IMR-90 (cell line): ENCODE data around the gene PTPRS. TPM values are rescaled to one million over a fixed set of nuclear protein-coding genes. Genes with fewer than 3 reads are reported as not detected.

ENCODE experiments used
- ATAC-seq: fragments of 200-7000 bp; cut with Tn5 transposase; 2 replicates; pipeline ENCODE4 v1.9.1; 2020; ENCODE audit warnings: low read depth, mild to moderate bottlenecking, moderate library complexity
- BruUV-seq: library from RNA; stranded (reverse); fragments of 400-500 nt; replicated peaks from 2 replicates; lab custom pipeline; 2021; lab: Mats Ljungman, UMichigan
- CTCF ChIA-PET: fragments of 300-600 bp; formaldehyde crosslinking; extraction: SDS; loops from one replicate; lab custom pipeline; 2021; ENCODE audit warnings: antibody characterized with exemption; lab: Yijun Ruan, JAX
- POLR2A ChIA-PET: fragments of 300-600 bp; sonication (Branson Sonifier 250); formaldehyde crosslinking; loops from one replicate; lab custom pipeline; 2022; ENCODE audit warnings: antibody characterized with exemption; ENCODE audit not compliant: unreplicated experiment; lab: Charles Lee
- DNase-seq: peaks from one replicate; pipeline ENCODE4 v3.0.0; 2013
- H2AFZ ChIP-seq: replicated peaks from 2 replicates; pipeline ENCODE3; 2013; ENCODE audit warnings: low read length, mild to moderate bottlenecking; ENCODE audit not compliant: poor library complexity
- H2AK5ac ChIP-seq: 2 replicates; pipeline ENCODE4 v1.6.1; 2013; ENCODE audit warnings: low read depth, low read length, inconsistent platforms
- H2AK9ac ChIP-seq: replicated peaks from 2 replicates; pipeline ENCODE3; 2013; ENCODE audit warnings: mild to moderate bottlenecking, low read depth, low read length, moderate library complexity; ENCODE audit not compliant: poor library complexity
- H2BK120ac ChIP-seq: 2 replicates; pipeline ENCODE4 v1.6.1; 2013; ENCODE audit warnings: low read depth, low read length, inconsistent platforms
- H2BK15ac ChIP-seq: 3 replicates; pipeline ENCODE4 v1.6.1; 2013; ENCODE audit warnings: low read depth, low read length, inconsistent platforms
- H2BK20ac ChIP-seq: 2 replicates; pipeline ENCODE4 v1.6.1; 2013; ENCODE audit warnings: low read depth, mild to moderate bottlenecking, inconsistent platforms, low read length, moderate library complexity
- H2BK5ac ChIP-seq: 2 replicates; pipeline ENCODE4 v1.6.1; 2013; ENCODE audit warnings: mild to moderate bottlenecking, low read depth, low read length, inconsistent platforms; ENCODE audit not compliant: poor library complexity, severe bottlenecking
- H3K14ac ChIP-seq: replicated peaks from 2 replicates; pipeline ENCODE4 v1.6.1; 2013; ENCODE audit warnings: low read depth, low read length, inconsistent platforms
- H3K18ac ChIP-seq: 2 replicates; pipeline ENCODE4 v1.6.1; 2013; ENCODE audit warnings: low read depth, low read length, control low read depth
- H3K23ac ChIP-seq: 2 replicates; pipeline ENCODE4 v1.6.1; 2013; ENCODE audit warnings: low read depth, low read length, inconsistent platforms
- H3K27ac ChIP-seq: 2 replicates; pipeline ENCODE4 v1.5.1; 2013; ENCODE audit warnings: mild to moderate bottlenecking, control low read depth, low read length; ENCODE audit not compliant: insufficient read depth
- H3K27me3 ChIP-seq: 2 replicates; pipeline ENCODE4 v1.6.1; 2013; ENCODE audit warnings: low read length; ENCODE audit not compliant: control insufficient read depth, insufficient read depth
- H3K36me3 ChIP-seq: 2 replicates; pipeline ENCODE4 v1.6.1; 2013; ENCODE audit warnings: low read length, mixed read lengths; ENCODE audit not compliant: control insufficient read depth, insufficient read depth
- H3K4ac ChIP-seq: 2 replicates; pipeline ENCODE4 v1.6.1; 2013; ENCODE audit warnings: low read depth, low read length, inconsistent platforms
- H3K4me1 ChIP-seq: 2 replicates; pipeline ENCODE4 v1.6.1; 2013; ENCODE audit warnings: low read length, mixed read lengths; ENCODE audit not compliant: control insufficient read depth, insufficient read depth
- H3K4me2 ChIP-seq: 2 replicates; pipeline ENCODE4 v1.6.1; 2013; ENCODE audit warnings: low read depth, mild to moderate bottlenecking, control low read depth, low read length, moderate library complexity
- H3K4me3 ChIP-seq: 2 replicates; pipeline ENCODE4 v1.5.1; 2013; ENCODE audit warnings: low read depth, mild to moderate bottlenecking, control low read depth, low read length, moderate library complexity; ENCODE audit not compliant: insufficient read depth
- H3K56ac ChIP-seq: 2 replicates; pipeline ENCODE4 v1.6.1; 2013; ENCODE audit warnings: low read length, inconsistent platforms; ENCODE audit not compliant: insufficient read depth; ENCODE audit errors: extremely low read depth
- H3K79me1 ChIP-seq, 2 experiments: 2 replicates each; pipeline ENCODE4 v1.6.1; 2013; ENCODE audit warnings: low read length in 2 of 2, inconsistent platforms in 1 of 2, low read depth in 1 of 2
- H3K9ac ChIP-seq: 2 replicates; pipeline ENCODE4 v1.6.1; 2013; ENCODE audit warnings: low read depth, low read length, control low read depth
- H3K9me1 ChIP-seq: 2 replicates; pipeline ENCODE4 v1.6.1; 2013; ENCODE audit warnings: low read length, inconsistent platforms; ENCODE audit not compliant: insufficient read depth
- H3K9me3 ChIP-seq: 2 replicates; pipeline ENCODE4 v1.6.1; 2013; ENCODE audit warnings: low read length; ENCODE audit not compliant: control insufficient read depth, insufficient read depth
- H4K20me1 ChIP-seq: 2 replicates; pipeline ENCODE4 v1.6.1; 2013; ENCODE audit warnings: low read length, inconsistent platforms; ENCODE audit not compliant: insufficient read depth
- H4K5ac ChIP-seq: 2 replicates; pipeline ENCODE4 v1.6.1; 2013; ENCODE audit warnings: mild to moderate bottlenecking, low read depth, low read length, control low read depth
- H4K8ac ChIP-seq, 2 experiments: 2 replicates each; pipeline ENCODE4 v1.6.1; 2013; ENCODE audit warnings: low read depth in 2 of 2, low read length in 2 of 2, control low read depth in 1 of 2, inconsistent platforms in 1 of 2
- H4K91ac ChIP-seq: 2 replicates; pipeline ENCODE4 v1.6.1; 2013; ENCODE audit warnings: low read depth, low read length, inconsistent platforms; ENCODE audit not compliant: insufficient read depth
- BHLHE40 ChIP-seq: fragments of 150-350 bp; IDR thresholded peaks from 2 replicates; pipeline ENCODE4 v1.6.1; 2016; ENCODE audit warnings: mild to moderate bottlenecking, low read depth, low read length
- CEBPB ChIP-seq: IDR thresholded peaks from 2 replicates; pipeline ENCODE4 v1.6.1; 2012; ENCODE audit warnings: low read depth, low read length, improper control_type of control experiment
- CHD1 ChIP-seq: IDR thresholded peaks from 2 replicates; pipeline ENCODE4 v1.6.1; 2012; ENCODE audit warnings: low read depth, low read length, improper control_type of control experiment
- FOS ChIP-seq: fragments of 150-350 bp; IDR thresholded peaks from 2 replicates; pipeline ENCODE4 v1.6.1; 2016; ENCODE audit warnings: low read depth, low read length
- MAFK ChIP-seq: IDR thresholded peaks from 2 replicates; pipeline ENCODE4 v1.6.1; 2012; ENCODE audit warnings: low read depth, low read length, improper control_type of control experiment
- MAZ ChIP-seq: IDR thresholded peaks from 2 replicates; pipeline ENCODE4 v1.6.1; 2012; ENCODE audit warnings: low read depth, mild to moderate bottlenecking, low read length, improper control_type of control experiment, moderate library complexity, borderline replicate concordance
- MXI1 ChIP-seq: IDR thresholded peaks from 2 replicates; pipeline ENCODE4 v1.6.1; 2012; ENCODE audit warnings: low read depth, mild to moderate bottlenecking, low read length, moderate library complexity, borderline replicate concordance
- NFE2L2 ChIP-seq: fragments of 150-350 bp; IDR thresholded peaks from 2 replicates; pipeline ENCODE4 v1.6.1; 2016; ENCODE audit warnings: low read depth, mild to moderate bottlenecking, low read length
- RAD21 ChIP-seq: IDR thresholded peaks from 2 replicates; pipeline ENCODE4 v1.6.1; 2012; ENCODE audit warnings: low read length, improper control_type of control experiment
- RCOR1 ChIP-seq: IDR thresholded peaks from 2 replicates; pipeline ENCODE4 v1.6.1; 2012; ENCODE audit warnings: mild to moderate bottlenecking, low read length, improper control_type of control experiment; ENCODE audit not compliant: insufficient replicate concordance
- RFX5 ChIP-seq: IDR thresholded peaks from 2 replicates; pipeline ENCODE4 v1.8.0; 2012; ENCODE audit warnings: low read depth, mild to moderate bottlenecking, low read length, moderate library complexity
- SMC3 ChIP-seq: fragments of 150-350 bp; IDR thresholded peaks from 2 replicates; pipeline ENCODE4 v1.6.1; 2016; ENCODE audit warnings: low read depth, mild to moderate bottlenecking, antibody characterized with exemption, low read length, moderate library complexity
- WGBS, 2 experiments: methylation state at CpG; one replicate each; pipeline versions ENCODE4 v1.1.5 to v1.1.7; 2013; ENCODE audit warnings: missing lambda C conversion rate in 2 of 2; ENCODE audit not compliant: insufficient read length in 1 of 2; ENCODE audit errors: extremely low coverage in 2 of 2; 5-methylcytosine and 5-hydroxymethylcytosine counted together
- dilution Hi-C: fragments of 300-500 bp; cut with HindIII; formaldehyde crosslinking; loops from one replicate; pipeline ENCODE4 v1.14.3; 2018; ENCODE audit warnings: low sequenced_read_pairs; ENCODE audit not compliant: unreplicated experiment
- in situ Hi-C: fragments of 300-500 bp; cut with MboI; formaldehyde crosslinking; loops from 3 replicates; pipeline ENCODE4 v1.14.3; 2019; ENCODE audit warnings: low sequenced_read_pairs, inconsistent platforms, mixed read lengths
- intact Hi-C: fragments of 100-400 bp; cut with micrococcal nuclease; formaldehyde crosslinking; loops from 2 replicates; pipeline ENCODE4 v1.10.0; 2022
- polyA plus RNA-seq, 3 experiments: library from polyadenylated mRNA; depleted of rRNA; stranded (reverse); fragments of >200 nt; gene quantifications; 2 replicates each; pipeline ENCODE4 v1.2.3, GENCODE V29; 2012; ENCODE audit warnings: low replicate concordance in 1 of 3
- total RNA-seq: library from RNA; depleted of rRNA; stranded (reverse); fragments of >200 nt; gene quantifications from 2 replicates; pipeline ENCODE4 v1.2.3, GENCODE V29; 2012
- TF ChIP-seq, protein P1 (sequence below): conservative IDR thresholded peaks from 2 replicates; pipeline ENCODE4 v1.5.1; 2012; ENCODE audit warnings: mild to moderate bottlenecking, low read depth, low read length, improper control_type of control experiment
- TF ChIP-seq, protein P2 (sequence below): fragments of 150-350 bp; IDR thresholded peaks from 2 replicates; pipeline ENCODE4 v1.6.1; 2016; ENCODE audit warnings: low read depth, mild to moderate bottlenecking, low read length, moderate library complexity, borderline replicate concordance
- TF ChIP-seq, protein P3 (sequence below): fragments of 150-350 bp; IDR thresholded peaks from 2 replicates; pipeline ENCODE4 v1.6.1; 2017; ENCODE audit warnings: mild to moderate bottlenecking, antibody characterized with exemption, low read length, low read depth

The PTPRS gene
- total and polyA plus RNA-seq, 2 of the 4 experiments (the other 2 are of a cell fraction), result 40.1 to 51.9 TPM

DNA sequence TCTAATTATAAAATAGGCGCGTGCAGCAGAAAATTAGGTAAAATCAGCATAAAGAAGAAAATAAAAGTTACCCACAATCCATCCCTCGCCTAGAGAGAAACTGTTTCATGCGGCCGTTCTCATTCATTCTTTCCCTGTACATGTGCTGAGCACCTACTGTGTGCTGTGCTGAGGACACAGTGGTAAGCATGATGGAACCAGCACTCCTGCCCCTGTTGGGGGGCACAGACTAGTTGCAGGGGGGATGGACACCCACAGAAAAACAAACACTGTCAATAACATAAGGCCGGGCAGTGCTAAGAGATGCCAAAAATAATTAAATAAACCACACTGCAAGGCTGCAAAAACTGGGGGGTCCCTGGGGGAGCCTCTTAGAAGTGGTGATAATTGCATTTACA, 43.3 kb downstream of the PTPRS start:
- H4K5ac ChIP-seq, result no peak overlapping the region
- H3K9me1 ChIP-seq, result no peaks in the 10 kb centered on the region
- no peak overlapping the region for H4K8ac ChIP-seq
- H3K4ac ChIP-seq, result no peak overlapping the region
- H2AFZ ChIP-seq, result no peak overlapping the region
- H3K14ac ChIP-seq, result no peak overlapping the region
- no peak overlapping the region for H3K4me3 ChIP-seq
- POLR2A ChIA-PET, result no interaction called here
- no peak overlapping the region for H3K18ac ChIP-seq
- TF ChIP-seq SMC3, result no peak
- no peak for TF ChIP-seq CEBPB
- no peak for TF ChIP-seq BHLHE40
- TF ChIP-seq, protein P1, sequence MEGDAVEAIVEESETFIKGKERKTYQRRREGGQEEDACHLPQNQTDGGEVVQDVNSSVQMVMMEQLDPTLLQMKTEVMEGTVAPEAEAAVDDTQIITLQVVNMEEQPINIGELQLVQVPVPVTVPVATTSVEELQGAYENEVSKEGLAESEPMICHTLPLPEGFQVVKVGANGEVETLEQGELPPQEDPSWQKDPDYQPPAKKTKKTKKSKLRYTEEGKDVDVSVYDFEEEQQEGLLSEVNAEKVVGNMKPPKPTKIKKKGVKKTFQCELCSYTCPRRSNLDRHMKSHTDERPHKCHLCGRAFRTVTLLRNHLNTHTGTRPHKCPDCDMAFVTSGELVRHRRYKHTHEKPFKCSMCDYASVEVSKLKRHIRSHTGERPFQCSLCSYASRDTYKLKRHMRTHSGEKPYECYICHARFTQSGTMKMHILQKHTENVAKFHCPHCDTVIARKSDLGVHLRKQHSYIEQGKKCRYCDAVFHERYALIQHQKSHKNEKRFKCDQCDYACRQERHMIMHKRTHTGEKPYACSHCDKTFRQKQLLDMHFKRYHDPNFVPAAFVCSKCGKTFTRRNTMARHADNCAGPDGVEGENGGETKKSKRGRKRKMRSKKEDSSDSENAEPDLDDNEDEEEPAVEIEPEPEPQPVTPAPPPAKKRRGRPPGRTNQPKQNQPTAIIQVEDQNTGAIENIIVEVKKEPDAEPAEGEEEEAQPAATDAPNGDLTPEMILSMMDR, result no peak
- TF ChIP-seq CHD1, result no peak
- no peak for TF ChIP-seq RCOR1
- TF ChIP-seq, protein P2, sequence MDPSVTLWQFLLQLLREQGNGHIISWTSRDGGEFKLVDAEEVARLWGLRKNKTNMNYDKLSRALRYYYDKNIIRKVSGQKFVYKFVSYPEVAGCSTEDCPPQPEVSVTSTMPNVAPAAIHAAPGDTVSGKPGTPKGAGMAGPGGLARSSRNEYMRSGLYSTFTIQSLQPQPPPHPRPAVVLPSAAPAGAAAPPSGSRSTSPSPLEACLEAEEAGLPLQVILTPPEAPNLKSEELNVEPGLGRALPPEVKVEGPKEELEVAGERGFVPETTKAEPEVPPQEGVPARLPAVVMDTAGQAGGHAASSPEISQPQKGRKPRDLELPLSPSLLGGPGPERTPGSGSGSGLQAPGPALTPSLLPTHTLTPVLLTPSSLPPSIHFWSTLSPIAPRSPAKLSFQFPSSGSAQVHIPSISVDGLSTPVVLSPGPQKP, result no peak
- no peak for TF ChIP-seq NFE2L2
- no peak for TF ChIP-seq FOS
- TF ChIP-seq MXI1, result no peak
- no peak for TF ChIP-seq MAFK
- TF ChIP-seq RFX5, result no peak
- TF ChIP-seq MAZ, result no peak
- no peak for TF ChIP-seq RAD21
- TF ChIP-seq, protein P3, sequence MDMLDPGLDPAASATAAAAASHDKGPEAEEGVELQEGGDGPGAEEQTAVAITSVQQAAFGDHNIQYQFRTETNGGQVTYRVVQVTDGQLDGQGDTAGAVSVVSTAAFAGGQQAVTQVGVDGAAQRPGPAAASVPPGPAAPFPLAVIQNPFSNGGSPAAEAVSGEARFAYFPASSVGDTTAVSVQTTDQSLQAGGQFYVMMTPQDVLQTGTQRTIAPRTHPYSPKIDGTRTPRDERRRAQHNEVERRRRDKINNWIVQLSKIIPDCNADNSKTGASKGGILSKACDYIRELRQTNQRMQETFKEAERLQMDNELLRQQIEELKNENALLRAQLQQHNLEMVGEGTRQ, result no peak
- H3K27ac ChIP-seq, result no peak overlapping the region
- H3K9ac ChIP-seq, result no peak overlapping the region
- no peak overlapping the region for H3K4me2 ChIP-seq
- no CpG with 5 or more reads among the region's 6 CpGs for WGBS, 2 experiments
- ATAC-seq (no peak), DNase-seq (no peak)
- no peak overlapping the region for H2BK5ac ChIP-seq
- in situ Hi-C loops (no loop called here), intact Hi-C loops (no loop called here), dilution Hi-C loops (no loop called here)
- H2BK20ac ChIP-seq, result no peak overlapping the region
- no peaks in the 10 kb centered on the region for H3K27me3 ChIP-seq
- peaks cover 5% of the 10 kb centered on the region for H3K4me1 ChIP-seq
- no peaks in the 10 kb centered on the region for H3K9me3 ChIP-seq
- H4K20me1 ChIP-seq, result peaks cover 26% of the 10 kb centered on the region
- H3K23ac ChIP-seq, result no peak overlapping the region
- H3K56ac ChIP-seq, result no peak overlapping the region
- no peak overlapping the region for H4K91ac ChIP-seq
- H2AK9ac ChIP-seq, result no peak overlapping the region
- H2AK5ac ChIP-seq, result no peak overlapping the region
- peaks cover 8 to 14% of the 10 kb centered on the region in 2 experiments for H3K79me1 ChIP-seq
- no peak overlapping the region for H2BK120ac ChIP-seq
- H3K36me3 ChIP-seq, result no peaks in the 10 kb centered on the region
- CTCF ChIA-PET, result no interaction called here
- no TSS peak for BruUV-seq
- no peak overlapping the region for H2BK15ac ChIP-seq
